Upper lobe of right lung (tissue), 1 donor: ENCODE data around the gene ZMYND10. TPM values are rescaled to one million over a fixed set of nuclear protein-coding genes. Genes with fewer than 3 reads are reported as not detected.

Experiments used
- ATAC-seq: fragments of 200-7000 bp; cut with Tn5 transposase; one replicate; pipeline ENCODE4 v1.9.1; 2020; ENCODE audit warnings: mild to moderate bottlenecking, moderate library complexity
- DNase-seq: peaks from one replicate; pipeline ENCODE4 v3.0.0-alpha.2; 2020
- H3K27ac ChIP-seq: fragments of 200-600 bp; one replicate; pipeline ENCODE4 v1.8.0; 2022
- H3K27me3 ChIP-seq: fragments of 200-600 bp; one replicate; pipeline ENCODE4 v1.8.0; 2022; ENCODE audit warnings: mild to moderate bottlenecking
- H3K36me3 ChIP-seq: fragments of 200-600 bp; one replicate; pipeline ENCODE4 v1.8.0; 2022
- H3K4me1 ChIP-seq: fragments of 200-600 bp; one replicate; pipeline ENCODE4 v1.8.0; 2022
- H3K4me3 ChIP-seq: fragments of 200-600 bp; one replicate; pipeline ENCODE4 v1.8.0; 2022; ENCODE audit warnings: mild to moderate bottlenecking
- H3K9me3 ChIP-seq: fragments of 200-600 bp; one replicate; pipeline ENCODE4 v1.8.0; 2022
- intact Hi-C: fragments of 100-400 bp; cut with DNase I; formaldehyde crosslinking; loops from one replicate; pipeline ENCODE4 v1.11.0; 2022
- total RNA-seq: library from RNA; stranded (reverse); fragmentation: NEBNext Ultra II Directional; extraction: Animal tissue kit (Norgen Biotek cat#: 25700); gene quantifications from one replicate; pipeline ENCODE4 v1.2.1, GENCODE V29; 2021
- TF ChIP-seq, protein P1 (sequence below): fragments of 200-600 bp; IDR thresholded peaks from one replicate; pipeline ENCODE4 v1.8.0; 2022; ENCODE audit warnings: antibody characterized with exemption
- donor health status: DM: no; HTN: yes; CAD: no; lungs with severe emphysema.

Gene ZMYND10
- total RNA-seq, 1 donor from 2014 or later: 2.8 TPM

- DNase-seq (no peak), ATAC-seq (no peak)
- Histone ChIP-seq H3K27ac (peak overlapping the region; percentile 96), H3K27me3 (no peaks in the 10 kb centered on the region), H3K4me3 (peak overlapping the region; percentile 95), H3K9me3 (no peaks in the 10 kb centered on the region), H3K36me3 (no peaks in the 10 kb centered on the region), H3K4me1 (peaks cover 56% of the 10 kb centered on the region)
- intact Hi-C loops: no loop called here
- TF ChIP-seq, protein P1, sequence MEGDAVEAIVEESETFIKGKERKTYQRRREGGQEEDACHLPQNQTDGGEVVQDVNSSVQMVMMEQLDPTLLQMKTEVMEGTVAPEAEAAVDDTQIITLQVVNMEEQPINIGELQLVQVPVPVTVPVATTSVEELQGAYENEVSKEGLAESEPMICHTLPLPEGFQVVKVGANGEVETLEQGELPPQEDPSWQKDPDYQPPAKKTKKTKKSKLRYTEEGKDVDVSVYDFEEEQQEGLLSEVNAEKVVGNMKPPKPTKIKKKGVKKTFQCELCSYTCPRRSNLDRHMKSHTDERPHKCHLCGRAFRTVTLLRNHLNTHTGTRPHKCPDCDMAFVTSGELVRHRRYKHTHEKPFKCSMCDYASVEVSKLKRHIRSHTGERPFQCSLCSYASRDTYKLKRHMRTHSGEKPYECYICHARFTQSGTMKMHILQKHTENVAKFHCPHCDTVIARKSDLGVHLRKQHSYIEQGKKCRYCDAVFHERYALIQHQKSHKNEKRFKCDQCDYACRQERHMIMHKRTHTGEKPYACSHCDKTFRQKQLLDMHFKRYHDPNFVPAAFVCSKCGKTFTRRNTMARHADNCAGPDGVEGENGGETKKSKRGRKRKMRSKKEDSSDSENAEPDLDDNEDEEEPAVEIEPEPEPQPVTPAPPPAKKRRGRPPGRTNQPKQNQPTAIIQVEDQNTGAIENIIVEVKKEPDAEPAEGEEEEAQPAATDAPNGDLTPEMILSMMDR: no peak
Measured at GRCh38 chr3:50338965-50339364, 6.6 kb downstream of the ZMYND10 start.

- no peaks in the 10 kb centered on the region for H3K9me3 ChIP-seq
- peak overlapping the region; percentile 96 for H3K27ac ChIP-seq
- H3K4me1 ChIP-seq: peaks cover 60% of the 10 kb centered on the region
- H3K27me3 ChIP-seq: no peaks in the 10 kb centered on the region
- H3K4me3 ChIP-seq: peak overlapping the region; percentile 95
- TF ChIP-seq, protein P1: no peak
- ATAC-seq (peak; percentile 90), DNase-seq (peak; percentile 100)
- no peaks in the 10 kb centered on the region for H3K36me3 ChIP-seq
- intact Hi-C loops: no loop called here
Measured at GRCh38 chr3:50337175-50337861, 8.2 kb downstream of the ZMYND10 start.

DNA sequence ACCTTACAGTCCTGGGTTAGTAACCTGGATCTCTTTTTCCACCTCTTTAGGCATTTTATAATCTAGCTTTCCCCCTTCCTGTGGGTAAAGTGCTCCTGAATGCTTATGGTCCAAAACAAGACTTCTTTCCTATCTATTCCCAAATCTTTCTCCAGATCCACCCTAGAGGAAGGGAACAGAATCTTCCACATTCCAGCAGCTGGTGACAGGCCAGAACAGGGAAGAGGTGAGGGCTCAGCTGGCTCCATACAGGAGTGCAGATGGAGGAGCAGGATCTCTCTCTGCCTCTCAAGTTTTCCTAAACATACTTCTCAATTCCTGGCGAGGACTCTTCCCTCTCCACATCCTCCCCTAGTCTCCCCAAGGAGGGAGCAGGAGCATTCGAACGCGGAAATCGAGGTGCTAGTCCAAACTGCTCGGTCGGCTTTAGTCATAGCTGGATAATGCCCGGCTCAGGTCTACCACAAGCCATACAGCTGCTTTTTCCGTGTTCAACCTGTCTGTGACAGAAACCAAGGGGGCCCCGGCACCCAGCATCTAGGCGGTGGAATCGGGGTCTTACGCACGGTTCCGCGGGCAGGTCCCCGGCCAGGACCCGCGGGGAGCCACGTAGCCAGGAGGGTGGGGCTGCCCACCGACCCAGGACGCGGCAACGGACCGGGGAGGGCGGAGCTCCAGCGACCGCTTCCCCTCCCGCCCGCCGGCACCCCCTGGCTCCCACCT lies 8.9 kb downstream of the ZMYND10 start:
- peaks cover 3% of the 10 kb centered on the region for H3K36me3 ChIP-seq
- TF ChIP-seq, protein P1: no peak
- ATAC-seq: no peak
- no peak for DNase-seq
- peak overlapping the region; percentile 95 for H3K4me3 ChIP-seq
- H3K27ac ChIP-seq: peak overlapping the region; percentile 96
- intact Hi-C loops: no loop called here
- H3K9me3 ChIP-seq: no peaks in the 10 kb centered on the region
- H3K4me1 ChIP-seq: peaks cover 56% of the 10 kb centered on the region
- H3K27me3 ChIP-seq: no peaks in the 10 kb centered on the region

GRCh38 chr3:50334339-50335075 lies 11.0 kb downstream of the ZMYND10 start:
- TF ChIP-seq, protein P1: no peak
- DNase-seq (no peak), ATAC-seq (no peak)
- peaks cover 24% of the 10 kb centered on the region for H3K36me3 ChIP-seq
- H3K4me3 ChIP-seq: peak overlapping the region; percentile 95
- H3K9me3 ChIP-seq: no peaks in the 10 kb centered on the region
- peak overlapping the region; percentile 96 for H3K27ac ChIP-seq
- H3K27me3 ChIP-seq: no peaks in the 10 kb centered on the region
- intact Hi-C loops: no loop called here
- H3K4me1 ChIP-seq: peaks cover 44% of the 10 kb centered on the region

GRCh38 chr3:50333744-50334328 lies 11.7 kb downstream of the ZMYND10 start:
- H3K27me3 ChIP-seq: no peaks in the 10 kb centered on the region
- intact Hi-C loops: no loop called here
- H3K4me3 ChIP-seq: peak overlapping the region; percentile 10
- no peak for DNase-seq
- H3K27ac ChIP-seq: peak overlapping the region; percentile 96
- peaks cover 28% of the 10 kb centered on the region for H3K36me3 ChIP-seq
- TF ChIP-seq, protein P1: no peak
- no peaks in the 10 kb centered on the region for H3K9me3 ChIP-seq
- H3K4me1 ChIP-seq: peaks cover 41% of the 10 kb centered on the region
- ATAC-seq: no peak
